Measurements from ENCODE around the gene SHH.

GRCh38 chr7:155778349-155778748, 33.9 kb downstream of the SHH start:
- TF ChIP-seq CTCF (IDR thresholded peaks at IDR 0.05; ENCODE audit: insufficient read depth, low read length, poor library complexity, severe bottlenecking) (no peak), EZH2phosphoT487 (conservative IDR thresholded peaks at IDR 0.05; ENCODE audit: low read length) (no peak)
